Mucosa of rectum (tissue), 2 donors: ENCODE data around the gene BAG5.
A peak's percentile ranks its signal among the peaks of the same experiment; 100 is the strongest.

Source experiments
- H3K27ac ChIP-seq, 2 donors: one replicate each; pipeline ENCODE4 v1.7.0; 2013; ENCODE audit warnings: inconsistent platforms in 2 of 2, low read depth in 2 of 2, low read length in 2 of 2
- H3K27me3 ChIP-seq, 2 donors: one replicate each; pipeline ENCODE4 v1.7.0; 2013; ENCODE audit warnings: low read length in 2 of 2; ENCODE audit not compliant: control insufficient read depth in 2 of 2, insufficient read depth in 2 of 2
- H3K36me3 ChIP-seq, 2 donors: one replicate each; pipeline ENCODE4 v1.7.0; 2013; ENCODE audit warnings: low read length in 2 of 2; ENCODE audit not compliant: control insufficient read depth in 2 of 2, insufficient read depth in 2 of 2
- H3K4me1 ChIP-seq, 2 donors: one replicate each; pipeline ENCODE4 v1.7.0; 2013; ENCODE audit warnings: low read length in 2 of 2, mild to moderate bottlenecking in 1 of 2; ENCODE audit not compliant: control insufficient read depth in 2 of 2, insufficient read depth in 2 of 2
- H3K4me3 ChIP-seq, 2 donors: one replicate each; pipeline ENCODE4 v1.7.0; 2013; ENCODE audit warnings: low read length in 2 of 2
- H3K9ac ChIP-seq, 2 donors: one replicate each; pipeline ENCODE4 v1.7.0; 2013; ENCODE audit warnings: low read length in 2 of 2, low read depth in 1 of 2, mild to moderate bottlenecking in 1 of 2
- H3K9me3 ChIP-seq, 2 donors: one replicate each; pipeline ENCODE4 v1.7.0; 2013; ENCODE audit warnings: low read length in 2 of 2; ENCODE audit not compliant: control insufficient read depth in 2 of 2
- donor health status: healthy.
- donor health status: Normal muscosa, but diverticular disease.

BAG5 gene

GRCh38 chr14:103541709-103542604, 20.5 kb downstream of the BAG5 start:
- Histone ChIP-seq H3K9me3 (no peaks in the 10 kb centered on the region), H3K27me3 (no peaks in the 10 kb centered on the region), H3K36me3 (no peaks in the 10 kb centered on the region), H3K27ac (peak overlapping the region; percentile 56 to 85), H3K4me1 (peaks cover 44 to 62% of the 10 kb centered on the region in 2 donors), H3K9ac (peak overlapping the region; percentile 14 to 61), H3K4me3 (peak overlapping the region in 1 of 2 donors; percentile 13)

DNA sequence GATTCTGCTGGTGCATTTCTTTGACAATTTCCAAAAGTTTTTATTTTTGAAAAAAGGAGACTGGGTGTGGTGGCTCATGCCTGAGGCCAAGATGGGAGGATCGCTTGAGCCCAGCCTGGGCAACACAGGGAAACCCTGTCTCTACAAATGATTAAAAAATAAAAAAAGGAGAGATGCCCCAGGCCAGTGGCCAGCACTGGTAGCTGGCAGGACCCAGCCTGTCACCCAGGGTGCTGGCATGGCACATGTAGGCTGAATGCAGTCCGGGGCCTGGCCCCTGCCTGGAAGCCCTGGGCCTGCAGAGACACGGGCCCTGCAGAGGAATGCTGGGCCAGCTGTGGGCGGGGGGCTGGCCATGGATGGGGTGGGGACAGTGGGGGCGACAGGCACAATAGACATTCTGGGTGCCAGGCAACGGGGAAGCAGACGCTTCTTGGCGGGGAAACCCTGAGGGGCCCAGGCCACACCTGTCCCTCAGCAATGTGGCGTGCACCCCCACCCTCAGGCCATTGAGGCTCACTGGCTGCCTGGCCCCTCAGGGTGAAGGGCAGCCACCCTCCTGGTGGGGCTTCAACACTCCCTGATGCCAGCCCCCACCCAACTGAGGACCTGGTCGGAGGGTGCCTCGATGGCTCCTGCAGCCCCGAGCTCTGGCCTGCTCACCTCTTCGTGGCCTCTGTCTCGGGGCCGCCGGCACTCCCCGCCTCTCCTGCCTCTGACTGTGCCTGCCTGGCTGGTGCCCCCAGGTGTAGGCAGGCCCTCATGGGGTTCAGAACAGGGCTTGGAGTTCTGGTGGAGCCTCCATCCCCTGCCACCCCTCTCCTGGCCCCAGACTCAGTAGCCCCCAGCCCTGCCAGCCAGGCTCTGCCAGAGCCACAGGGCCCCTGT, 21.4 kb downstream of the BAG5 start:
- H3K36me3 ChIP-seq, result no peaks in the 10 kb centered on the region
- H3K27ac ChIP-seq, result peak overlapping the region; percentile 56 to 85
- H3K27me3 ChIP-seq, result no peaks in the 10 kb centered on the region
- H3K9me3 ChIP-seq, result no peaks in the 10 kb centered on the region
- H3K4me3 ChIP-seq, result no peak overlapping the region
- peaks cover 44 to 60% of the 10 kb centered on the region in 2 donors for H3K4me1 ChIP-seq
- H3K9ac ChIP-seq, result peak overlapping the region; percentile 32 to 63

GRCh38 chr14:103539056-103539825, 23.2 kb downstream of the BAG5 start:
- Histone ChIP-seq H3K27ac (peak overlapping the region; percentile 9 to 52), H3K4me3 (no peak overlapping the region), H3K9me3 (no peaks in the 10 kb centered on the region), H3K9ac (peak overlapping the region in 1 of 2 donors; percentile 12), H3K4me1 (peaks cover 44 to 54% of the 10 kb centered on the region in 2 donors), H3K36me3 (peaks cover 3 to 5% of the 10 kb centered on the region in 2 donors), H3K27me3 (no peaks in the 10 kb centered on the region)

- Histone ChIP-seq H3K36me3 (peaks cover 3 to 5% of the 10 kb centered on the region in 2 donors), H3K4me3 (no peak overlapping the region), H3K9me3 (no peaks in the 10 kb centered on the region), H3K27me3 (no peaks in the 10 kb centered on the region), H3K4me1 (peaks cover 41 to 47% of the 10 kb centered on the region in 2 donors), H3K9ac (peak overlapping the region in 1 of 2 donors; percentile 3), H3K27ac (peak overlapping the region; percentile 49 to 52)
Measured at GRCh38 chr14:103538291-103539055, 24.0 kb downstream of the BAG5 start.

DNA sequence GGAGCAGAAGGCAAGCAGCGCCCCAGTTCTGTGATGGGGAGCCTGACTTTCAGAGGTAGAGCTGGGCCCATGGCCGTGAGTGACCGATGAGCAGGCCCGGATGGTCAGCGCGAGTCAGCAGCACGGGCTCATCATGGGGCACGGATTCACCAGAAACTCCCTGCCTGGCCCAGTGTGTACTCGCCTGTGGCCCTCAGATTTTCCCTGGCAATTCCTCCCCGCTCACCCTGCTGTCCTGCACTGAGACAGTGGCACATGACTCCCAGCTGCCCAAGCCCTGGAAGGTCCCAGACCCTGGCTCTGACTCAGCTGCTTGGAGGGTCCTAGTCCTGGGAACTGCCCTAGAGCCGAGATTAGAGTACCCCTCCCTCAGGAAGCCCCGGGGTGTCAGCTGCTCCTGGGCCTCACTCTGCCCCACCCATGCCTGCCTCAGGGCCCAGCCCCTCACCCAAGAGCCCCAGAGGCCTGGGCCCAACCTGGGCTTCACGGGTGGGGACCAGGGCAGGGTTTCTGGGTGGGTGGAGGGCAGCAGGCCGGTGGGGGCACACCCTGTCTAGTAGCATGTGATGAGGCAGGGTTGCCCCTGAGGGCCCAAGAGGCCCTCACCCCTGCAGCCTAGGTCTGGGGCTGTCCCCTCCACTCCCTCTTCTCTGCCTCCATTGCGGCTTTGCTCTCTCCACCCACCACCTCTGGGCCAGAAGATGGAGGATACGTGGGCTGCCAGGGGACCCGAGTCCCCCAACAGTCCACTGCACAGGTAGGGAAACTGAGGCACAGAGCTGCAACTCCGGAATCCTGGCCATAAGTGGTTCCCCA, 25.1 kb downstream of the BAG5 start:
- no peak overlapping the region for H3K4me3 ChIP-seq
- H3K9me3 ChIP-seq, result no peaks in the 10 kb centered on the region
- H3K9ac ChIP-seq, result no peak overlapping the region
- no peak overlapping the region for H3K27ac ChIP-seq
- no peaks in the 10 kb centered on the region for H3K27me3 ChIP-seq
- H3K4me1 ChIP-seq, result peaks cover 30 to 37% of the 10 kb centered on the region in 2 donors
- peaks cover 3 to 5% of the 10 kb centered on the region in 2 donors for H3K36me3 ChIP-seq

DNA sequence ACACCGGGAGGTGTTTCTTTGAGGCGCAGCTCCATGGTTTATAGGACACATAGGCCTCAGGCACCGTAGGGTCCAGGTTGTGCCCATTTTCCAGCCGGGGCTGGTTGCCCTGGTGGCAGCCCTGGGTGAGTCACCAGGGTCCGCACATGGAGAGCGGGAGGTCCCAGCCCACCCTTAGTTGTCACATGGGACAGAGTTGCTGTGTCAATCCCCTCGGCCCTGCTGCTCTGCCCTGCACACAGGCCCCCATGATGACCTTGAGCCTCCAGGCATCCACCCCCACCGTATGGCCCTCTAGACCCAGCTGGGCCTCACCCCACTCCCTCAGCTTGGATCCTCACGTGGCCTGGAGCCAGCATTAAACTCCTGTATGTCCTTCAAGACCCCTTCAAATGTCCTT, 25.8 kb downstream of the BAG5 start:
- H3K9me3 ChIP-seq, result no peaks in the 10 kb centered on the region
- H3K27ac ChIP-seq, result no peak overlapping the region
- no peaks in the 10 kb centered on the region for H3K27me3 ChIP-seq
- peaks cover 3 to 5% of the 10 kb centered on the region in 2 donors for H3K36me3 ChIP-seq
- no peak overlapping the region for H3K4me3 ChIP-seq
- peaks cover 23 to 30% of the 10 kb centered on the region in 2 donors for H3K4me1 ChIP-seq
- H3K9ac ChIP-seq, result no peak overlapping the region

GRCh38 chr14:103535891-103536565, 26.4 kb downstream of the BAG5 start:
- Histone ChIP-seq H3K36me3 (peaks cover 3 to 5% of the 10 kb centered on the region in 2 donors), H3K27me3 (no peaks in the 10 kb centered on the region), H3K4me3 (no peak overlapping the region), H3K4me1 (peaks cover 17 to 23% of the 10 kb centered on the region in 2 donors), H3K27ac (peak overlapping the region; percentile 38 to 42), H3K9me3 (no peaks in the 10 kb centered on the region), H3K9ac (peak overlapping the region in 1 of 2 donors; percentile 3)

DNA sequence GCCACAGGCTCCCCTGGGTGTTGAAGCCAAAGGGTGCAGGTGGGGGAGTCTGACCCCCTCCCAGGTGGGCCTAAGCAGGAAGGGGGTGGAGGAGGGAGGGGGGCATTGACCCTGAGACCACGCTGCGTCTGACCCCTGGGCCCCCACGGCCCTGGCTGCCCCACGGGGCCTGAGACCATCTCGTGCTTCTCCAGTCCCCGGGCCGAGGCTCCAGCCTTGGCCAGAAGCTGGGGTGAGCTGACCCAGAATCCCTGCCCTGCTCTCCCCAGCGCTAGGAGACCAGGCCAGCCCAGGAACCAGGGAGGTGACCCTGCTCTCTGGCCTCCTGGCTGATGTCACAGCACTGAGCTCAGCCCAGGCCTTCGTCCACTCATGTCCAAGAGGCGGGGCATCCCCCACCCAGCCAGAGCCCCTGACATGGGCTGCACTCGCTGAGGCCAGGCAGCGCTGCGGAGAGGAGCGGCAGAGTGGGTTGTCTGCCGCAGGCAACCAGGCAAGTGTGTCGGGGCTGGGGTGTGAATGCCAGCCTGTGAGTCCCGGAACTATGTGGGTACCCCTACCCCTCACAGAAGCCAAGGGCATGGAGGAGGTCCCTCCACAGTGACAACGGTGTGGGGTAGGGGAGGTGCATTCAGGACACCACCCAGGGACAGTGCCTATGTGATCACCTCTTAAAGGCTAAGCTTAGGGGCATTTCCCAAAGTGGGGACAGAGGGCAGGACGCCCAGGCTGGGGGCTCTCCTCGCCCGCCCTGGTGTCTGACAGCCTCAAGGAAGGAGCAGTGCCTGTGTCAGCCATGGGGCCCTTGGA, 27.2 kb downstream of the BAG5 start:
- Histone ChIP-seq H3K9ac (peak overlapping the region in 1 of 2 donors; percentile 3), H3K27ac (peak overlapping the region; percentile 42 to 71)

More for the DNA sequence above, 27.2 kb downstream of the BAG5 start:
- Histone ChIP-seq H3K4me3 (no peak overlapping the region), H3K36me3 (peaks cover 3 to 5% of the 10 kb centered on the region in 2 donors), H3K9me3 (no peaks in the 10 kb centered on the region), H3K27me3 (no peaks in the 10 kb centered on the region), H3K4me1 (peaks cover 18 to 21% of the 10 kb centered on the region in 2 donors)
